Superior temporal gyrus (tissue), 1 donor: ENCODE results near the gene PDGFRB.

Experiments used
- DNase-seq: peaks from one replicate; pipeline ENCODE4 v3.0.0-alpha.2; 2016; ENCODE audit errors: extremely low spot score

The PDGFRB gene

DNA sequence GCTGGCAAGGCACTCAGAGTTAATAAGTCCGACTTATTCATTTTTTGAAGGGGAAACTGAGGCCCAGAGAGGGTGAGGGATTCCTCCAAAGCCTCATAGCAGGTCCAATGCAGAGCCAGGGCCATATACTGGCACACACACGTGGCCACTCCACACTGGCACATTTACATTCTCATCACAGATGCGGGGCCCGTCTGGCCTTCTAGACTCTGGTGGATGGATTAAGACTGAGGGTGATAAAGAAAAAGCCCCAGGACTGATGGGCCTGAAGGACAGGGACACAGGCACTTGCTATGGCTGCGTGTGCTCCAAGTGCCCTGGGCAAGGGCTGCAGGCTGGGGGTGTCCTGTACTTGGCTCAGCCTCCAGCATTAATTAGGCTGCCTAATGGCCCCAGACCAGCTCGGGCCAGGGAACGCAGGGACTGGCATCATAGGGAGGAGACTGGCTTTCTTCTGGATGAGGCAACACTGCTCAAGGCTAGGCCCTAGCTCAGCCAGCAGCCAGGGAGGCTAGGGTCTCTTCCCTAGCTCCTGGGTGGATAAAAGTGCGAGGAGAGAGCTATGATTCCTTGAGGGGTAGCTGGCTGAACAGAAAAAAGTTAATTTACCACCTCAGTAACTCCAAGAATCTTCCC is 40.8 kb downstream of the PDGFRB start:
- DNase-seq, result no peak

DNA sequence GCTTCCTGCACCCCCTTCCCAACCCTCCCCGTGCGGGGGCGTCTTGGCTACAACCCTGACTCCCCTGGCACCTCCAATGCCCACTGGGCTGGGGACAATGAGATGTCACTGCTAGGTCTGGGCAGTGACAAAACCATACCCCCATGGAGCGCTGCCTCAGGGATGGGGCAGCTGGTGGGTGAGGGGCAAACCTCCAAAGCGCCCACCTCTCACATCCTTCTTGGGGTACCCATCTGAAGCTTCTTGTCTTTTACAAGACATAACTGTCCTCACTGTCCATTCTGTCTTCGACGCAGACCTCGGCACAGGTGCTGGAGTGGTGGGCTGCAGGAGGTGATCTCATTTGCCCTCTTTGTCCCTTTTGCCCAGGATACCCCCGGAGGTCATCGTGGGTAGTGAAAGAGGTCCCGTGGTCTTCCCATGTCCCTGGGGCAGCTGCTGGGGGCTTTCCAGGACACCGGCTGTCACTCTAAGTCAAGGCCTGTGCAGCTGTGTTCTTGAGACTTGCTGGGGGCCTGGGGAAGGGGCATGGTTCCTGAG is 41.5 kb downstream of the PDGFRB start:
- DNase-seq, result no peak

DNA sequence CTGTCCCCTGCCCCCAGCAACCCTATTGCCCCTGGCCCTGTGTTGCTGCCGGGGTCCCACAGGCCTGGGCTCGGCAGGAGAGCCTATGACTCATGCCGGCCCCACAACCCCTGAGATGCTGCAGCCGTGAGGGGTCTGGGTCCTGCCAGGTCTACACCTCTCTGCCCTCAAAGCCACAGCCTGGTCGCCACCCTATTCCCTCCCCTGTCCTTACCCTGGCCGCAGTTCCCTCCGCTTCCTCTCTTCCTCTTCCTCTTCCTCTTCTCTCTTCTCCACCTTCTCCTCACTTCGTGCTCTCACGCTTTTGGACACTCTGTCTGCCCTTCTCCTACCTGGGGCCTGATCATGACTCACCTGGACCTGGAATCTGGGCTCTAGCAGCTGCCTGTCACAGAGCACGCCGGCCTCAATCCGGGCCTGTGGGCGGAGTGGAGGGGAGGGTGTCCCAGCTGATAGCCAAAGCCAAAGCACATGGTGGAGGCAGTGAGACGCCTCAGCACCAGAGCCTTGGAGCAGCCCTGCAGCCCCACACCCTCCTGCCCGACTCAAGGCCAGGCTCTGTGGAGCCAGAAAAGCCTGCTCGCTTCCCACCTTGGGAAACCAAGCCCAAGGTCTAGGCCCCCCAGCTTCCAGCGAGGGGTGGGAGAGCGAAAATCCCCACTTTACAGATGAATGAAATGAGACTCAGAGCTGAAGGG is 42.4 kb downstream of the PDGFRB start:
- no peak for DNase-seq

DNA sequence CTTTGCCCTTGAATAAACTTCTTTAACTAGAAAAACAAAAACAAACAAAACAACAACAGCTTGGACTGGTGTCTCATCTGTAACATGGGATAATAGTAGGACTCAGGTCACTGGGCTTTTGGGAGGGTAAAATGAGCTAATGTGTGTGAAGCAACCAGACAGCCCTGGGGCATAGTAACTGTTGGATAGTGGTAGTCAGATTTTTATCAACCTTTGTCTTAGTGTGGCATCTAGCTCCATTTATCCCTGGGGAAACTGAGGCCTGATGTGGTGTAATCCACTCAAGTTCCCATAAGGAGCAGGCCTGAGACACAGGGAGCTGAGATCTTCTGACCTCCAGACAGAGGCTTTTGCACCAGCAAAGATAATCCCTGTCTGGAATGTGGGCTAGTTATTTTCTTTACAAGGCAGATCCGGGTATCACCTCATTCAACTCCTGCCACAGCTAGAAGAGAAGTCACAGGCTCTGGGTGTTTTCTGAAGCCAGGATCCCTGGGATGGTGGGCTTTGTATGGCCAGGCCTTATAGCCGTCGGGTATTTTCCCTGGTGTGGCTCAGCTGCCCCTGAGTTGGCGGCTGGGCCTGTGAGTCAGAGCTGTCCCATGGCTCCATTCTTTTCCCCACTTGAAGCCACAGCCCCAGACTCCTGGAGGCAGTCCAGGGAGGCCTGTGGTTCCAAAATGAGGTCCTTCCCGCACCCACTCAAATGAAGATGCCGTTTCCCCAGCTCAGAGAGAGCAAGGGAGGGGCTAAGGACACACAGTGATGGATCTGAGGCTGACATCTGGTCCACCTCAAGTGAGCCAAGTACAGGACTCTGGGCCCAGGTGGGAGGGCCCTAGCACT is 43.2 kb downstream of the PDGFRB start:
- DNase-seq, result no peak

DNA sequence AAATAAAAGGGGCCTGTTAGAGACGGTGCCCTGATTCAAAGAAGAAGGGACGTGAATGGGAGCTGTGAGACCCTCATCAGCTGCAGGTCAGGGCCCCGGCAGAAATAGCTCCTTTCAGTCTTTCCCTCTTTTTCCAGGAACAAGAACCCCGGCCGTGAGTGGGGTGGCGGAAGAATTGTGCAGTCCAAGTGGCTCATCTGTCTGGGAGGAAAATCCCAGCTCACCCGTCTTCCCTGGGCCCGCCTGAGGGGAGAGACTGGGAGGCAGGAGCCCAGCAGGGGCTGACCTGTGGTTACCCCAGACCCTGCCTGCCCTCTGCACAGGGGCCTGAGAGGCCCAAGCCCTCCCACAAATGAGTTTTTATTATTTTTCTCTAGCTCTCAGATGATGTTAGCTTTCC is 44.5 kb downstream of the PDGFRB start:
- no peak for DNase-seq

DNA sequence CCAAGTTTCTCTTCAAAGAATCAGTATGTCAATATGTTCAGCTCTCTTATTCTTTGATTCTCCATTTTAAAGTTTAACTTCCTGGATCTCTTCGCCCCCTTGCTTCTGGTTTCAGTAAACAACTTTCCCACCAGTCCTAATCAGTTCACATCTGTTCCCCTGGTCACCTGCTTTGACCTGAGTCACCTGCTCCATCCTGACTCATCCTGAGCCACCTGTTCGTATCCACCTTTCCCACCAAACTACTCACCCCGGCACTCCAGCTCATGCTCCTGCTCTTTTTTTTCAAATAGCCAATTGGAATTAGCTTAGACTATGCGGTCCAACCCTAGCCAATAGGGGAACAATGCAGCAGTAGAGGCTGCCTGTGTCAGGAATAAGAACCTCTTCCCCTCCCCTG is 45.7 kb downstream of the PDGFRB start:
- no peak for DNase-seq

DNA sequence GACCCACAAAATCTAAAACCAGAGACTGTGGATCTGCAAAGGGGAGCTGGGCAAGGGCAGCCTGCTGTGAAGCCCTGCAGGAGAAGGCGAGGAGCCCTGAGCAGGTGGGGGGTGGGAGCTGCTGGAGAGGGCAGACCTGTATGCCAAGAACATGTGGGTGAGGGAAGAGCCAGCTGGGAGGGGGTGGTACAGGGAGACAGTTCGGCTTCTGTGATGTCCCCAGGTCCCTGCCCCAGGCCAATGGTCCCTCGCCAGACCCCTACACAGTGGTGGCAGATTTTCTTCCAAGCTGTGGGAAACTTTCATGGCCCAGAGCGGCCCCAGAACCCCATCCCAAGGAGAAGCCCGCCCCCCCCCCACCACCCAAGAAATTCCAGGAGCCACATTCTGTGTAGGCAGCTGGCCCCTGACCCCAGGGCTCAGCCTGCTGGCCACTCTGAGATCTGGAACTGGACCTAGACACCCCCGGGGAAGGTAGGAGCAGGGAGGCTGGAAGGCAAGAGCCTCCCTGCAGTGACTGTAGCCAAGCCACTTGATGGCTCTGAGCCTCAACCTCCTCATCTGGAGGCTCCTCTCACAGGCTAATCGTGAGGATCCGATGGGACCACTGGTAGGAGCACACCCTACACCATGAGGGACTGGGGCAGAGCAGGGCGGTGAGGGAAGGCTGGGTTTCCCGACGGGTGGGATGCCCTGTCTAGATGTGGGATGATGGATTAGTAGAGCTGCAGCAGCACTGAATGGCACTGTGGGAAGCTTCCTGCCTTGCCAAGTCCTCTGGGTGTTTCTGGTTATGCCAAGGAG is 46.7 kb downstream of the PDGFRB start:
- no peak for DNase-seq

DNA sequence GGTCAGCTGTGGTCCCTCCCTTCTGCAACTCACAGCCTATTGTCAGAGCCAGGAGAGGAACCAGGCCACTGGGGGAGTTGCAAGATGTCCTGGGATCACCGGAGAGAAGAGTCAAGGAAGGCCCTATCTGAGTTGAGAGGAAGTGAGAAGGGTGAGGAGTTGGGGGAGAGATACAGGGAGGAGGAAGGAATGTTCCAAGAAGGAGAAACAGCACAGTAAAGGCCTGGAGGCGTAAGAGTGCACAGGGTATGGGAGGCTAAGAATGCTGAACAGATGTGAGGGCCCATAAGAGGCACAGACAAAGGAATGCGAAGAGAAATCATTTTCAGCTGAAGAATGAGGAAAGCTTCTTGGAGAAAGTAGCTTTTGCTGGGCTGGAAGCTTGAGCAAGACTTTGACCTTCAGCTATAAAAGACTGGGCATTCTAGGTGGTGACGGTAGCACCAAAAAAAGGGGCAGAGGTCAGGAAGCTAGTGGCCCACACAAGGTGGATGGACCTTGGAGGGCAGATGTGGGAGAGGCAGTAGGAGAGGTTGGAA is 47.7 kb downstream of the PDGFRB start:
- no peak for DNase-seq

DNA sequence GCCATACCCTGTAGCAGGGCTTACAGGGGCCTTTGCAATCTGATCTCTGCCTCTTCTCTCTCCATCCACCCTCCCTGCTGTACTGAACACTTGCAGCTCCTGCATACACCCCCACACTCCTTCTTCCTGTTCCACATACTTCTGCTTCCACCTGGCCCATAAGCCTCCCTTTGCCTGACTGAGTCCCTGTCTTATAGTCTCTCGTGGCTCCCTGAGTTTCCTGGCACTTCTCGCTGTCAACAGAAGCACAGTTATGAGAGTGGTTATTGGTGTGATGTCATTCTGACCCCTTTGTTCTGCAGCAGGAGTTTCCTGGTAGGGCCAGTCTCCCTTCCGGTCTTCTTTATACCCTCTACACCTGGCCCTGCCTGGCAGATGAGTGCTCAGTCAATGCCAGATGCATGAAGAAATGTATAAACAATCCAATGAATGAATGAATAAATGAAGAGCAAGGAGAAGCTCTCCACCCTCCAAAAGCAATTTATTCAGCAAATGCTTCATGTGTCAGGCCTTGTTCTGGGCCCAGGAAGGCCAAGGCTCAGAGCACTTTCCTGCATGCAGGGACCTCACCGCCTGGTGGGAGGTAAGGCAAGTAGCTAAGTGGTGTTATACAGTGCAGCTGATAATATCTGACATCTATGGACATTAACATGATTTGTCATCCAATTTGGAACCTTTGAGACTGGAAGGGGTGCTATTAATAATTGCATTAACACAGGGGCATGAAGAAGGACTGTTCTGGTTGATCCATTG is 48.8 kb downstream of the PDGFRB start:
- no peak for DNase-seq

DNA sequence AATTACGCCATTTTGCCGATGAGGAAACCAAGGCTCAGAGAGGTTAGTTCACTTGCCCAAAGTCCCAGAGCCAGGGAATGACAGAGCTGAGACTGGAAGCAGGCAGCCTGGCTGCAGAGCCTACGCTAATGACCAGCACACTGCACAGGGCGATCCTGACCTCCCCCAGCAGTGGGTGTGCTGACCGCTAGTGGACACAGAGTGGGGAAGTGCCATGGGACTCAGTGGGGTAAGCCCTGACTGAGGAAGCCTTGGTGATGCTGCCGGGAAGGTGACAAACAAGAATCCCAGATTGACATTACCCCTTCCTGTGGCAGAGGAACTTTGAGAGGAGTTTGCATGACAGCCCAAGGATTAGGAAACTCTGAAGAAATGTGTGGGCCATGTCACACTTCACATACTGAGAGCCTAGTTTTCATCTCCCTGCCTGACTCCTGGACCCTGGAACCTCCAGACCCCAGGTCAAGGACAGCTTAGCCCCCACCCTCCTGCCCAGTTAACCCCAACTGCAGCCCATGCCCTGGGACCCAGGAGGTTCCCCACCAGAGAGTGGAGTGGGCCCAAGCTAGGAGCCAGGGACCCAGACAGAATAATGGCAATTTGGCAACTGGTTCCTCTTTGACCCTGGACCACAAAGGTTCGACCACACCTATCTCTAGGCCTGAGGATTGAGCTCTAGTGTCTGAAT is 49.6 kb downstream of the PDGFRB start:
- DNase-seq, result no peak

DNA sequence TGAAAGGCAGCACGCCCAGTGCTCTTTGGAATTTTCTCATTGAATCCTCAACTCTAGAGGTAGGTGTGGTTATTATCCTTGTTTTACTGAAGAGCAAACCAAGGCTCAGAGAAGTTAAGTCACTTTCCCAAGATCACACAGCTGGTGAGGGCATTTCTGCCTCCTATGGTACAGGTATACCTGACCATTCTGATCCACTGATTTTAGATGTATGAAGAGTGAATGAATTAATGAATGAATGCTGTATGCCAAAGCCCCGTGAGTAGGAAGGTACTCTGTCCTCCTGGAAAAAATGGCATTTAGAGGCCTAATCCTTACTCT is 51.1 kb downstream of the PDGFRB start:
- no peak for DNase-seq

DNA sequence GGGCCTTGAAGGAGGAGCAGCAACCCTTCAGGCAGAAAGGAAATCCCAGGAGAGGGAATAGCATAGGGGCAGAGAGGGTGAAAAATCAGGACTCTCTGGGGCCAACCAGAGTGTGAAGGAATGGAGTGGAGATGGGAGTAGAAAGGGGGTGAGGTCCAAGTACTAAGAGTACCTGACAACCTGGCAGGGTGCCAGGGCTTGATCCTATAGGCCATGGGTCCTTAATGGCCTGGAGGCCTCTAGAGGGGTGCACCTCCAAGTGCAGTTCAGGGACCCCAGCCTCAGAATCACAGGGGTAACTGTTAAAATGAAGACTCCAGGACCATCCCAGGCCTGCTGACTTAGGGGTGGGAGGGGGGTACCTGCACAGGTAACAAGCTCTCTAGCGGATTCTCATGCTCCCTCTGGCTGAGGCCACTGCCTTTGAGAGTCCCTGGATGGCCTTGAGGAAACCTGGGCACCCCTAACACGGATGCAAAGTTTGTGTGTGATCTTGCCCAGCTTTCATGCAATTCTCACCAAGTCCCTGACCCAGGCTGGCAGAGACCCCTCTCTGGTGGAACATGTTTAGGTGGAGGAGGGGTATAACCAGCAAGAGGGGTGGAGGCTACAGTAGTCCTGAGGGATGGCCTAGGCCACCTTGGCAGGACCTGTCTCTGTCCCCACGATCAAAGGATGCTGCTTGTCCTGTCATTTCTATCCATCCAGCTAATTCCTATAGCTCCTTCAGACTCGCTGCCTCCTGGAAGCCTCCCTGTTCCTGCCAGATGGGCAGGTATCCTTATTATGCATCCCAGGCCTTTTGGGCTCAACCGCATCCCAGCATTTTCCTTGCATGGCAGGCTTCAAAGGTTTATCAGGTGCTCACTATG is 51.7 kb downstream of the PDGFRB start:
- DNase-seq, result no peak

DNA sequence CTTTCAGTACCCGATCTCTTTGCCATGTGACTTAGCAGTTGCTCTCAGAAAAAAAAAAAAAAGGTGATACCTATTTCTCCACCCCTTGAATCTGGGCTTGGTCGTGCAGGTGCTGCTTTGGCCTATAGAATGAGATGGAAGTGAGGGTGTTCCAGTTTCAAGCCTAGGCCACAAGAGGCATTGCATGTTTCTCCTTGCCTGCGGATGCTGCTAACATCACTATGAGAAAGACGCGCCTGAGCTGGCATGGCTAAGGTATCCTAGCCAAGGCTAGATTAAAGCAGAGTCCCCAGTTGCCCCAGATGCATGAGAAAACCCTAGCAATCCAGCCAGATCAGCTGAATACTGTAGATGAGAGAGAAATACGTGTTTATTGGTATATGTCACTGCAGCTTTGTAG is 54.6 kb downstream of the PDGFRB start:
- no peak for DNase-seq

DNA sequence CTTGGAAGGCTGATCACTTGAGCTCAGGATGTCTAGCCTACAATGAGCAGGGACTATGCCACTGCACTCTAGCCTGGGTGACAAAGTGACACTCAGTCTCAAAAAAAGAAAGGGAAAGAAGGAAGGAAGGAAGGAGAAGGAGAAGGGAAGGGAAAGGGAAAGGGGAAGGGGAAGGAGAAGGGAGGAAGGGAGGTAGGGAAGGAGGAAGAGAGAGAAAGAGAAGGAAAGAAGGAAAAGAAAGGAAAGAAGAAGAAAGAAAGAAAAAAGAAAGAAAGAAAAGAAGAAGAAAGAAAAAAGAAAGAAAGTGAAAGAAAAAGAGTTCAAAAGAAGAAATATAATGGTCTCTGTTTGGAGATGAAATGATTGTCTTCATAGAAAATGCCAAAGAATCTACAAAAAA is 58.5 kb downstream of the PDGFRB start:
- DNase-seq, result no peak

DNA sequence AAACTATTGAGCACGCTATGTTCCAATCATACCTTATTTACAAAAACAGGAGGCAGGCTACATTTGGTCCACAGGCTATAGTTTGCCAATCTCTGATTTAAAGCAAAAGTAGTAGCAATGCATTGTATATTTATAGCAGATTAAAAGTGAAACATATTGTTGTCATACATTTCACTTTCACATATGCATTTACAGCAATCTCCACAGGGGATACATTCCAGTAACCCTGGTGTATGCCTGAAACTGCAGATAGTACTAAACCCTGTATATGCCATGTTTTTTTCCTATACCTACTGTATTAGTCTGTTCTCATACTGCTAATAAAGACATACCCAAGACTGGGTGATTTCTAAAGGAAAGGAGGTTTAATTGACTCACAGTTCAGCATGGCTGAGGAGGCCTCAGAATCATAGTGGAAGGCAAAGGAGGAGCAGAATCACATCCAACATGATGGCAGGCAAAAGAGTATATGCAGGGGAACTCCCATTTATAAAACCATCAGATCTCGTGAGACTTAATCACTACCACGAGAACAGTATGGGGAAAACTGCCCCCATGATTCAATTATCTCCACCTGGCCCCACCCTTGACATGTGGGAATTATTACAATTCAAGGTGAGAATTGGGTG is 63.4 kb downstream of the PDGFRB start:
- no peak for DNase-seq

DNA sequence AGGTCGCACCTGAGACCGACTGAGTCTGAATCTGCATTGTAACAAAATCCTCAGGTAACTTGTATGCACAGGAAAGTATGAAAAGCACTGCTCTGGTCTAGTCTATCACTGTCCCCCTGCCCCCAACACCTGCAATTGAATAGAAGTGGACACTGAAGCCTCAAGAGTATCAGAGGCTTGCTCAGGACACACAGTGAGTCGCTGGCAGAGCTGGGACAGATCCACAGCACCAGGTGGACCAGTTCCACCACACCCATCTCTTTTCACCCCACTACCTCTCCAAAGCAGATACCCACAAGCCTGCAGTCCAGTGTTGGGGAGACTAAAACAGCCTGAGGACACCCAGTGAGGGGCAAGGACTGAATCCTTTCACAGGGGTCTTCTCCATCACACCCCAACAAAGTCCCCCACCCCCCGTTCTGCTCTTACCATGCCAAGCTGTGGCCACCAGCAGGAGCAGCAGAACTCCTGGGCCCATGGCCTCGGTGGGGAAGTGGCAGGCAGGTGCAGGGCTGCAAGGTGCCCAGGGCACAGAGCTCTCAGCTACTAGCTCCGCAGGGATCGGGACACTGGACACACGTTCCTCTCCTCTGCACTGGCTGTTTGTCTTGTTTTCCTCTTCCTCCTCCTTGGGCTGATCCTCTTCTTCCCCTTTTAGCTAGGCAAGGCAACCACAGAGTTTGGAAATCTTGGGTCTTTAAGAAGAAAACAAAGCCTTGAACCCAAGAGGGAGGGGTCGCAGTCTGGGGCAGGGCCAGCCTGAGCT is 69.5 kb downstream of the PDGFRB start, which contains the start of gene CSF1R:
CSF1R (minus strand) TSS at position 605 of the 766 bp plus-strand sequence; CDS start at position 478, 127 bp downstream.
- no peak for DNase-seq

DNA sequence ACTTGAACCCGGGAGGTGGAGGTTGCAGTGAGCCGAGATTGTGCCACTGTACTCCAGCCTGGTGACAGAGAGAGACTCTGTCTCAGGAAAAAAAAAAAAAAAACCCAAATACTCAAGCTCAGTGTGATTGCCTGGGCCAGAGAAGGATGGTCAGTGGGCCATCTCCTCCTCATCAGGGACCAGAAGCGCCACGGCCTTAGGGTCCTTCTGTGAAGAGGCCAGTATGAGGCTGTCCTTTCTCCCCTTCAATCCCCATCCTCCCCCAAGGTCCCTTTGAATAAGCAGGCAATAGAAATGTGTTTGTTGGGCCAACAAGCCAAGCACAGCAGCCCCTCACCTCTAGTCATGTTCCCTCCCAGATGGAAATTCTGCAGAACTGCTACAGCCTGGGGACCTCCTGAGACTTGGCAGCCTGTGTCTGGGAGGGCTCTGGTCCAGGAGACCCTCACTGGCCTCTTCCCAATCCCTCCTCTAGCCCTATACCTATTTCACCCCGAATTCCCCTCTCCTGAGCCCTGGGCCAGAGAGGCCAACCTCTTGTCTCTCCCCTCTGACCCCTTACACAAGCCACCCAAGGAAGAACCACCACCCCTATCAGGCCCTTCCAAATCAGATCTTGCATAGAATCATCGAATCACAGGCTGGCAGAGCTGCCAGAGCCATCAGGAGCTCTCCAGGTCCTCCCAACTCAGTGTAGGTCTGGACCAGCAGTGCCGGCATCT is 70.3 kb downstream of the PDGFRB start:
- DNase-seq, result no peak
